Eye (tissue), 1 donor: ENCODE measurements around the gene PFN3.

Experiments used
- DNase-seq: peaks from one replicate; pipeline ENCODE4 v3.0.0-alpha.2; 2015

PFN3 gene

DNA sequence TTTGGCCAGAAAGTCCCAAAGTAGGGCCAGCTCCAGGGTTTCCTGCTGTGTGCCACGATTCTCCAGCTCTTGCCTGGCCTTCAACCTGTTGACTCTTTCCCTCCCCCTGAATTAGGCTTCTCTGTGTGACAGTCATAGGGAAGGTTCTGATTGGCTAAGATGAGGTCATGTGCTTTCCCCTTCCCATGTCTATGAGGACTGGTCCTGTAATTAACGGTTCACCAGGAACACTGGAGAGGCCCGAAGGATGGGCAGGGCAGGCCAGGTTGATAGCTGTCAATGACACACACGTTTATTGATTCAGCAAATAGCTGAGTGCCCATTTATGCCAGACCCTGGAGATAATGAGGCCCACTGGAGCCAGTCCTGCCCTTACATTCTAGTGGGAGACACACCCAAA is 37.2 kb upstream of the PFN3 start:
- DNase-seq, result no peak

DNA sequence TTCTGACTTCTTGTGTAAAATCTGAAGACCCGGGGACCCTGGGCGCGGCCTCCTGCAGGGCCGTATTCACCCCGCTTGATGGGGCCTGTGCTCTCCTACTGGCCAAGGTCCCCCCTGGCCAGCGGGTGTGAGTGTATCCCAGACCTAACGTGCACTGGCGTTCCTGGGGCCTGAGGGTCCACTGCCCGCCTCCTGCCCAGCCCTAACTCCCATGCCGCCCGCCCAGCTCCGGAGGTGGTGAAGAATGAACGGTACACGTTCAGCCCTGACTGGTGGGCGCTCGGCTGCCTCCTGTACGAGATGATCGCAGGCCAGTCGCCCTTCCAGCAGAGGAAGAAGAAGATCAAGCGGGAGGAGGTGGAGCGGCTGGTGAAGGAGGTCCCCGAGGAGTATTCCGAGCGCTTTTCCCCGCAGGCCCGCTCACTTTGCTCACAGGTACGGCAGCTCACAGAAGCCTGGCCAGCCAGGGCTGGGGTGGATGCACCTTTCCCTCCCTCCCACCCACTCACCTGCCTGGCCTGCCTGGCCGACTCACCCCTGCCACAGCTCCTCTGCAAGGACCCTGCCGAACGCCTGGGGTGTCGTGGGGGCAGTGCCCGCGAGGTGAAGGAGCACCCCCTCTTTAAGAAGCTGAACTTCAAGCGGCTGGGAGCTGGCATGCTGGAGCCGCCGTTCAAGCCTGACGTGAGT is 35.5 kb upstream of the PFN3 start:
- DNase-seq, result no peak

GRCh38 chr5:177434942-177435738 is 34.7 kb upstream of the PFN3 start:
- no peak for DNase-seq

DNA sequence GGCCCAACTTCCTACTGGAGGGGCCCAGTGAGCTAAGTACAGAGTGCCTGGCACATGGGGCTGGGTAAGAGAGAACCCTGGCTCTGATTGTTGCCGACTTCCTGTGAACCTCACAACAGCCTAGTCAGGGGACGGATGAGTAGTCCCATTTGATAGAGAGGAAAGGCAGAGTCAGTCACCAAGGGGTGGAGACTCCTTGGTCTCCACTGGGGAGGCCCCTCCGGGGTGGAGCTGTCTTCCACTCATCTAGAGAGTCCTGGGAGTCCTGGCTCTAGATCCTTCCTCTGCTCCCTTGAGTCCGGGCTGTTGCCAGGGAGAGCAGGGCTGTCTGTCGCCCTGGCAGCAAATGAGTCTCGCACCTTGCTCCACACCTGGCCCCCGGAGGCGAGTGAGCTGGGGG is 34.0 kb upstream of the PFN3 start:
- no peak for DNase-seq

DNA sequence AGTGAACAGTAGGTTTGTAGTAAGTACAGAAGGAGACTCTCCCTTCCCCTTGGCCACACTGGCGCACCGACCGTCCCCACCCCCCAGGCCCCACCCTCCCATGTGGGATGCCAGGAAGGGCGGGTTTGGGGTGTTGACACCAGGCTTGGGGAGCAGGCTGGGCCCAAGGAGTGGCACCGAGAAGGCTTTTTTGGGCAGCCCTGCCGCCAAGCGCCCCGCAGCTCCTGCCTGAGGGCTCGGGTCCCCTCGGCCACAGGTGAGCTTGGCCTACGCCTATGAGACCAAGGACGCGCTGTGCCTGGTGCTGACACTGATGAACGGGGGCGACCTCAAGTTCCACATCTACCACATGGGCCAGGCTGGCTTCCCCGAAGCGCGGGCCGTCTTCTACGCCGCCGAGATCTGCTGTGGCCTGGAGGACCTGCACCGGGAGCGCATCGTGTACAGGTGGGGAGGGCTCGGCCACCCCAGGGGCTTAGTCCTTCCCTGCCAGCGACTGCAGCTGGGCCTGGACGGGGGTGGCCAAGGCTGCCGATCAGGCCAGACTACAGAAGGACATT is 33.3 kb upstream of the PFN3 start:
- DNase-seq, result no peak

GRCh38 chr5:177432839-177433657 is 32.6 kb upstream of the PFN3 start:
- DNase-seq, result no peak

DNA sequence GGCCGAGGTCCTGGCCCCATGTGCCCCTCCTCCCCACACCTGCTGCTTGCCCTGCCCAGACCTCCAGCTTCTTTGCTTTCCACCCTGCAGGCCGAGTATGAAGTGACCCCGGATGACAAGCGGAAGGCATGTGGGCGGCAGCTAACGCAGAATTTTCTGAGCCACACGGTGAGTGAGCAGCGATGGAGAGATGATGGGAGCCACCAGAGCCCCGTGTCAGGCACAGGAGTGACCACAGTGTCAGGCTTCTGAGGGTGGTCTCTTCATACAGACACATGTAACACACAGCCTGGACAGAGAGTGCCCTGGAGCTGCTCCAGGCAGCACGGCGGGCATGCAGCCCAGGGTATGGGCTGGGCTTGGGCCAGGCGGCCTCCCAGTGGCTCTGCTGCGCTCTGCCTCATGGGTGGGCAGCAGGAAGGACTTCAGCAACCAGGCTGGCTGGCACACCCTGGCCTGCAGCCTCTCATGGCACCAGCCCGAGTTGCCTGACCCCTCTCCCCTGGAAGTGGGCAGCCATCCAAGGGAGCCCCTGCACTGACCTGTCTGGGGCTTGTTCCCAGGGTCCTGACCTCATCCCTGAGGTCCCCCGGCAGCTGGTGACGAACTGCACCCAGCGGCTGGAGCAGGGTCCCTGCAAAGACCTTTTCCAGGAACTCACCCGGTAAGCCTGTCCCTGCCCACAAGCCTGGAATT is 31.8 kb upstream of the PFN3 start:
- no peak for DNase-seq

- no peak for DNase-seq
Observed at GRCh38 chr5:177431317-177432142, 31.1 kb upstream of the PFN3 start.

DNA sequence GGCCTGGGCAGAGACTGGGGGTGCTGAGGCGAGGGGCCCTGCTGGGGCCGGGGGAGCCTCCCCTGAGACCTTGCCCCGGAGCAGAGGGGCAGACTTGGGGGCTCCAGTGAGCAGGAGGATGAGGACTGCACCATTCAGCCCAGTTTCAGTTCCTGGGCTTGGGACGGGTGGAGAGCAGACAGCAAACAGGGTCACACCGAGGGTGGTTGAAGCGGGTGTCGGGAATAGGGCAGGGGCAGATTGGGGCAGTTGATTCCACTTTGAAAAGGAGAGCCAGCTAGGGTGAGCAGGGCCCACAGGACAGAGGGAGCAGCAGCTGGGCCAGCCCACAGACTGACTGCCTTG is 30.5 kb upstream of the PFN3 start:
- no peak for DNase-seq

GRCh38 chr5:177430140-177430951 is 29.9 kb upstream of the PFN3 start:
- DNase-seq, result no peak

DNA sequence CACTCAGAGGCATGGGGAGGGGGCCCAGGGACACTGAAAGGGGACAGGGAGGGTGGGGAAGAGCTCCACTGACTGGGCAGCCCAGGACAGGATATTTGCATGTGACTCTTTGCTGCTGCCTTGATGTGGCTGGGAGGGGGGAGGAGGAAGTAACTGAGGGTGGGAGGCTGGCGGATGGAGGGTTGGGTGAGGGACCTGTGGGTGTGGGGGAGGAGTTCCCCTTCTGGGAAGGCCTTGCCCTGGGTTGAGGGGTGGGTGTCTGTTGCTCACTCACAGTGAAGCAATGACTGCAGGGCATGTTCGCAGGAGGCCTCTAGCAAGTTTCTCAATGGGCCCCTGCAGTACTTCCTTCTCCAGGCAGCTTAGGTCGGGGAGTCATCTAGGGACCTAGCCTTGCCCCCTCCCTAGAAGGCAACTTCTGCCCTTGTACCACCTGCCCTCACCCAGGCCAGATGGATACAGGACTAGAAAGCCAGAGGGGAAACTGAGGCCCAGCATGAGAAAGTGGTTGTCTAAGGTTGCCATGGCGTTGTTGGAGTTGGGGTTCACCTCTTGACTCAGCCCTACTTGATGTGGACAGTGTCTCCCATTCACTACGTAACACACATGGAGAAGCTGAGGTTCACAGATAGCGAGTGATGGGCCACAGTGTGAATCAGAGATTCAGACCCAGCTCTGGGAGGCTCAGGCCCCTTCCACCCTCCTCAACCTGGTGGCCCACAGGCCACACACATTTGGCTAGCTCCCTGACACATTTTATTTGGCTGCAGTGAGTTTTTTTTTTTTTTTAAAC is 29.0 kb upstream of the PFN3 start:
- no peak for DNase-seq

DNA sequence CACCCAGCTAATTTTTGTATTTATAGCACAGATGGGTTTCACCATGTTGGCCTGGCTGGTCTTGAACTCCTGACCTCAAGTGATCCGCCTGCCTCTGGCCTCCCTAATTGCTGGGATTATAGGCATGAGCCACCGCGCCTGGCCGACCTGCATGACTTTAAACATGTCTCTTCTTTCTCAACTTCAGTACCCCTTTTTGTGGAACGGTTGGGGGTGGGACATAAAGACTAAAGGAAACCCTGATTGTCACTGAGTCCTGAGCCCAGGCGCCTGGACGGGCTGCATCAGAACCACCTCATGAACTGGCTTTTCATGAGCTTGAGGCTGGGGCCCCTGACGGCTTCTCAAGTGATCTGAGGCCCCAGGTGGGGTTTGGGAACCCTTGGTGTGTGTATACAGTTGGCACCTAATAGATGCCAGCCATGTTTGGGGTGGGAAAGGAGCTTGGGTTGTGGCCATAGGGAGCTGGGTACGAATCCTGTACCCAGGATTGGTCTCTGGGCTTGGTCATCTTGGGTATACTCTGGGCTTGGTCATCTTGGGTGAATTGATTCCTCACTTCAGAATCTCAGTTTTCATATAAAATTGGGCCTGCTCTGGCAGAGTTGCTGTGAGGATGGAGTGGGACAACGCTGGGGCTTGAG is 28.2 kb upstream of the PFN3 start:
- DNase-seq, result no peak

DNA sequence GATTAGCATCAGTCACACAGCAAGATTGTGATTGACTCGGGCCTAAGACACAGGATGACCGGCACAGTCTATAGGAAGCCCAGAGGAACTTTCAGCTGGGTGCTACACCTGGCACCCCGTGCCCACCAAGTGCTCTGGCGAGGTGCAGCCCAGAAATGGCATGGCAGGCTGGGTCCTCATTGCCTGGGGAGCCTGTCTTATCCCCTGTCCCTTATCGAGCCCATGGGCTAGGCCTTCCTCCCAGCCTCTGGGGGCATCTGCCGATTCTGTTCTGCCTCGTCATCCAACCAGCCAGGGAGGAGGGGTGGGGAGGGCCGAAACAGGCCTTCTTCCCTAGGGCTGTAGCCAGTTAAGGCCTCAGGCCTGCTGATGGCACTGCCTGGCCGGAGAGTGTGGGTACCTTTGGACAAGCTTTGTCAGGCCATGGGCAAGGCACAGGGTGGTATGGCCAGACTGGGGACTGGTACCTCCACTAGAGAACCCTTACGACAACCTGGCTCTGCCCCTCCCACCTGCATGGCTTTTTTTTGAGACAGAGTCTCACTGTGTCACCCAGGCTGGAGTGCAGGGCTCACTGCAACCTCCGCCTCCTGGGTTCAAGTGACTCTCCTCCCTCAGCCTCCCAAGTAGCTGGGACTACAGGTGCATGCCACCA is 27.6 kb upstream of the PFN3 start:
- no peak for DNase-seq

DNA sequence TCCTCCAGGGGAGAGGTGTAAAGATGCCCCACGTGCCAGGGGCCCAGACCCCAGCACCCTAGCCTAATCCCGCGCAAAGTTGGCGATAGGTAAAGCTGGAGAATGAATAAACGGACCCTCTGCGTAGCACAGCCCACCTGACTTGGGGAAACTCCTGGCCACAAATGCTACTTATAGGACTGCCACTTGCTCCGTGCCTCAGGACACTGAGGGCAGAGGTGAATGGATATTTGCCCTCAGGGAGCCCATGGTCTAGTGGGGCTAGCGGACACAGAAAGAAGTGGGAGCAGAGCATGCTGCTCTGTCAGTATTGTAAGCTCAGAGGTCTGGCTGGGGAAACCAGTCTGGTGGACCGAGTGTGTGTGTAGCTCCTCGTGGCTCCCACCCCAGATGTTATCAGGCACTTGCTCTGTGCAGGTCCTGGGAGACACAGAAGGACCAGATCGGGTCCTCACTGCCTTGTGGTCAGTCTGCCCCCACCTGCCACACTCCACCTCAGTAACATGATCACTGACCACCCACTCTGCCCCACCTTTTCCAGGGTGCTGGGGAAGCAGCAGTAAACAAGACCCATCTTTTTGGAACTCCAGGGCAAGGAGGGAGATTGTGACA is 26.9 kb upstream of the PFN3 start:
- peak; percentile 47 for DNase-seq

GRCh38 chr5:177426566-177427210 is 26.2 kb upstream of the PFN3 start, which contains the start of gene GRK6:
TSS of gene GRK6 (plus strand) at chr5:177426676. CDS start at chr5:177426846, 170 bp downstream.
- DNase-seq, result peak; percentile 69

GRCh38 chr5:177425801-177426565 is 25.5 kb upstream of the PFN3 start:
- DNase-seq, result peak; percentile 100

GRCh38 chr5:177425196-177425800 is 24.8 kb upstream of the PFN3 start:
- no peak for DNase-seq
